Caki2 (cell line): ENCODE measurements around the gene ZNRD2. TPM values are rescaled to one million over a fixed set of nuclear protein-coding genes. Genes with fewer than 3 reads are reported as not detected.
A peak's percentile ranks its signal among the peaks of the same experiment; 100 is the strongest.
"Not testable (repeated sequence)": the region's sequence is repeated elsewhere in the genome, so short reads cannot be mapped to it uniquely, and the experiment has no call there.

Experiments used
- DNase-seq: peaks from one replicate; pipeline ENCODE4 v3.0.0-alpha.2; 2015; ENCODE audit warnings: low read depth
- in situ Hi-C: cut with HindIII; loops from 2 replicates; pipeline ENCODE4 v1.10.0; 2016; ENCODE audit warnings: low sequenced_read_pairs, low pct_unique_long_range_greater_than_20kb, mixed read lengths
- total RNA-seq: library from RNA; depleted of rRNA; stranded (reverse); fragments of >200 nt; shearing (Covaris generic); gene quantifications from 2 replicates; pipeline ENCODE4 v1.2.3, GENCODE V29; 2014; ENCODE audit warnings: low replicate concordance

ZNRD2 gene
- total RNA-seq, 1 experiment from 2014 or later = 96.5 TPM

GRCh38 chr11:65562788-65563187, 7.5 kb upstream of the ZNRD2 start:
- in situ Hi-C loops = no loop called here
- peak; percentile 63 for DNase-seq

GRCh38 chr11:65563601-65564000, 6.7 kb upstream of the ZNRD2 start:
- in situ Hi-C loops = no loop called here
- no peak for DNase-seq

- DNase-seq, in situ Hi-C loops: not testable (repeated sequence)
These were observed 5.3 kb upstream of the ZNRD2 start for GRCh38 chr11:65564879-65565559.

GRCh38 chr11:65565624-65566453, 4.4 kb upstream of the ZNRD2 start:
- in situ Hi-C loops = no loop called here

GRCh38 chr11:65569164-65569972, 909 bp upstream of the ZNRD2 start:
- DNase-seq = no peak
- in situ Hi-C loops = no loop called here

More at GRCh38 chr11:65565624-65566453, 4.4 kb upstream of the ZNRD2 start:
- peak; percentile 41 for DNase-seq

- in situ Hi-C loops = no loop called here
- no peak for DNase-seq
These were observed 1.1 kb downstream of the ZNRD2 start for GRCh38 chr11:65571420-65571819.

- peak; percentile 69 for DNase-seq
- in situ Hi-C loops = no loop called here
These were observed 1.7 kb downstream of the ZNRD2 start for GRCh38 chr11:65571940-65572339.

- in situ Hi-C loops = no loop called here
- DNase-seq = peak; percentile 77
These were observed 2.2 kb downstream of the ZNRD2 start, which contains the start of gene FAM89B for GRCh38 chr11:65572356-65573051. Gene FAM89B (plus strand): TSS chr11:65572538. CDS start chr11:65572670, 132 bp downstream.

GRCh38 chr11:65573391-65574079, 3.3 kb downstream of the ZNRD2 start:
- in situ Hi-C loops = no loop called here
- DNase-seq = no peak

GRCh38 chr11:65574109-65574810, 4.0 kb downstream of the ZNRD2 start:
- in situ Hi-C loops = no loop called here
- DNase-seq = peak; percentile 98

- DNase-seq = no peak
- in situ Hi-C loops = no loop called here
These were observed 4.7 kb downstream of the ZNRD2 start for GRCh38 chr11:65574811-65575567.

- DNase-seq = peak; percentile 66
- in situ Hi-C loops = no loop called here
These were observed 5.4 kb downstream of the ZNRD2 start, which contains the start of gene EHBP1L1 for GRCh38 chr11:65575568-65576231. Gene EHBP1L1 (plus strand): TSS chr11:65576053. CDS start chr11:65576303, 250 bp downstream.

GRCh38 chr11:65576232-65576866, 6.1 kb downstream of the ZNRD2 start:
- in situ Hi-C loops = no loop called here
- DNase-seq = no peak

GRCh38 chr11:65576867-65577755, 6.8 kb downstream of the ZNRD2 start:
- in situ Hi-C loops = no loop called here
- peak; percentile 71 for DNase-seq

- in situ Hi-C loops = no loop called here
These were observed 7.5 kb downstream of the ZNRD2 start for GRCh38 chr11:65577756-65578109.

More at GRCh38 chr11:65577756-65578109, 7.5 kb downstream of the ZNRD2 start:
- DNase-seq = no peak
